Calu3 (cell line): Measurements from ENCODE around the gene CLN5. TPM values are rescaled to one million over a fixed set of nuclear protein-coding genes. Genes with fewer than 3 reads are reported as not detected.

Source experiments
- BruUV-seq: library from RNA; stranded (reverse); fragments of 400-500 nt; replicated peaks from 2 replicates; lab custom pipeline; 2021; lab: Mats Ljungman, UMichigan
- CTCF ChIA-PET: fragments of 300-600 bp; sonication (Branson Sonifier 250); formaldehyde crosslinking; loops from one replicate; lab custom pipeline; 2022; ENCODE audit warnings: antibody characterized with exemption; lab: Charles Lee
- DNase-seq: peaks from one replicate; pipeline ENCODE4 v3.0.0; 2022
- H3K27ac Mint-ChIP-seq: one replicate; pipeline ENCODE4 v1.8.0; 2022; ENCODE audit warnings: mixed read lengths; ENCODE audit not compliant: unreplicated experiment
- H3K27me3 Mint-ChIP-seq: one replicate; pipeline ENCODE4 v1.8.0; 2022; ENCODE audit warnings: mixed read lengths; ENCODE audit not compliant: unreplicated experiment
- H3K36me3 Mint-ChIP-seq: one replicate; pipeline ENCODE4 v1.8.0; 2022; ENCODE audit warnings: mild to moderate bottlenecking, moderate library complexity, mixed read lengths; ENCODE audit not compliant: insufficient read depth, unreplicated experiment
- H3K4me1 Mint-ChIP-seq: one replicate; pipeline ENCODE4 v1.8.0; 2022; ENCODE audit warnings: mild to moderate bottlenecking, low read depth, mixed read lengths; ENCODE audit not compliant: unreplicated experiment
- H3K4me3 Mint-ChIP-seq: one replicate; pipeline ENCODE4 v1.8.0; 2022; ENCODE audit warnings: mild to moderate bottlenecking, low read depth, moderate library complexity, mixed read lengths; ENCODE audit not compliant: unreplicated experiment
- H3K9me3 Mint-ChIP-seq: one replicate; pipeline ENCODE4 v1.8.0; 2022; ENCODE audit warnings: low read depth, mixed read lengths; ENCODE audit not compliant: unreplicated experiment
- intact Hi-C: fragments of 100-400 bp; cut with micrococcal nuclease; formaldehyde crosslinking; loops from one replicate; pipeline ENCODE4 v1.10.0; 2022; ENCODE audit not compliant: unreplicated experiment
- total RNA-seq: library from RNA; stranded (reverse); gene quantifications from 2 replicates; pipeline ENCODE4 v1.2.3, GENCODE V29; 2022
- TF ChIP-seq, protein P1 (sequence below): fragments of 200-600 bp; IDR thresholded peaks from one replicate; pipeline ENCODE4 v1.8.0; 2022; ENCODE audit warnings: antibody characterized with exemption; ENCODE audit not compliant: unreplicated experiment

The CLN5 gene
- total RNA-seq, 1 experiment from 2014 or later, result 7.3 TPM

DNA sequence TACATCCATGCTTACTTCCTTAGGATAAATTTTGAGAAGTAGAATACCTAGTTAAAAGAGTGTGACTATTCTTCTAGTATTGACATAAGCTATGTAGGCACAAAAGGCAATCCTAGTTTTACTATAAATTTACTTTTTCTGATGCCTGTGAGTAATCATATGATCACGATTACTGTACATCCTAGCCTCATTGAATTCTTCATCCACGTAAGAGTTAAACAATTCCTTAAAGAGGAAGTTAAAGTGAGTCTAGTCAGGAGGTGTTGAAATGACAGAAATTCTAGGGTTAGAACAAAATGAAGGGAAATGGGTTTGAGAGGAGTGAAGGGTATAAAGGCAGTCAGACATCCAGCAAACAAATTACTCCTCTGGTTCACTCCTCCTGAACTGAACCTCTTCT lies 43.7 kb upstream of the CLN5 start, which contains the start of gene ACOD1:
TSS of gene ACOD1 (plus strand) at position 363 of the 400 bp plus-strand sequence. CDS start 48 bp downstream, outside the sequence.
- peaks cover 13% of the 10 kb centered on the region for H3K27me3 Mint-ChIP-seq
- H3K4me1 Mint-ChIP-seq, result no peaks in the 10 kb centered on the region
- no peak within 1 kb of the TSS for H3K27ac Mint-ChIP-seq
- BruUV-seq, result no TSS peak
- intact Hi-C loops, result no loop called here
- no peaks in the 10 kb centered on the region for H3K36me3 Mint-ChIP-seq
- TF ChIP-seq, protein P1, sequence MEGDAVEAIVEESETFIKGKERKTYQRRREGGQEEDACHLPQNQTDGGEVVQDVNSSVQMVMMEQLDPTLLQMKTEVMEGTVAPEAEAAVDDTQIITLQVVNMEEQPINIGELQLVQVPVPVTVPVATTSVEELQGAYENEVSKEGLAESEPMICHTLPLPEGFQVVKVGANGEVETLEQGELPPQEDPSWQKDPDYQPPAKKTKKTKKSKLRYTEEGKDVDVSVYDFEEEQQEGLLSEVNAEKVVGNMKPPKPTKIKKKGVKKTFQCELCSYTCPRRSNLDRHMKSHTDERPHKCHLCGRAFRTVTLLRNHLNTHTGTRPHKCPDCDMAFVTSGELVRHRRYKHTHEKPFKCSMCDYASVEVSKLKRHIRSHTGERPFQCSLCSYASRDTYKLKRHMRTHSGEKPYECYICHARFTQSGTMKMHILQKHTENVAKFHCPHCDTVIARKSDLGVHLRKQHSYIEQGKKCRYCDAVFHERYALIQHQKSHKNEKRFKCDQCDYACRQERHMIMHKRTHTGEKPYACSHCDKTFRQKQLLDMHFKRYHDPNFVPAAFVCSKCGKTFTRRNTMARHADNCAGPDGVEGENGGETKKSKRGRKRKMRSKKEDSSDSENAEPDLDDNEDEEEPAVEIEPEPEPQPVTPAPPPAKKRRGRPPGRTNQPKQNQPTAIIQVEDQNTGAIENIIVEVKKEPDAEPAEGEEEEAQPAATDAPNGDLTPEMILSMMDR, result no peak
- CTCF ChIA-PET, result no interaction called here
- no peaks in the 10 kb centered on the region for H3K9me3 Mint-ChIP-seq
- no peak for DNase-seq
- H3K4me3 Mint-ChIP-seq, result no peak within 1 kb of the TSS

- BruUV-seq, result no TSS peak
- H3K36me3 Mint-ChIP-seq, result no peaks in the 10 kb centered on the region
- no peaks in the 10 kb centered on the region for H3K9me3 Mint-ChIP-seq
- H3K27ac Mint-ChIP-seq, result no peak overlapping the region
- CTCF ChIA-PET, result no interaction called here
- H3K4me1 Mint-ChIP-seq, result no peaks in the 10 kb centered on the region
- TF ChIP-seq, protein P1, result no peak
- no peak overlapping the region for H3K4me3 Mint-ChIP-seq
- intact Hi-C loops, result no loop called here
- peaks cover 13% of the 10 kb centered on the region for H3K27me3 Mint-ChIP-seq
- no peak for DNase-seq
Observed at GRCh38 chr13:76950101-76950500, 41.8 kb upstream of the CLN5 start.

DNA sequence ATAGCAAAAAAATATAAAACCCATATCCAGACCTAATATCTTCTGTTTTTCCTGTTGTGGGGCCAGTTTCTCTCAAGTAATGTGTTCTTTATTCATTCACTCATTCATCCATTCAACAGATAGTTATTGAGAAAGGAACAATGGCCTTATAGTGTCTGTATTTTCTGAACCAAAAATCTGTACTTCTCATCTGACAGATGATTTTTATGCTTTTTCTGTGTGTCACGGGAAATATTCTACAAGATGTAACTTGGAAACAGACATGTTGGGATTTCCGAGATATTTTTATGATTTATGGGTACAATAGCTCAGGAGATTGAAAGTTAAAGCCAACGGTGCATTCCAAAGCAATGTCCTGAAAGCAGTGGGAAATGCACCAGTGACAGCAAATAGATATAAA lies 37.9 kb upstream of the CLN5 start:
- CTCF ChIA-PET, result no interaction called here
- intact Hi-C loops, result no loop called here
- BruUV-seq, result no TSS peak

DNA sequence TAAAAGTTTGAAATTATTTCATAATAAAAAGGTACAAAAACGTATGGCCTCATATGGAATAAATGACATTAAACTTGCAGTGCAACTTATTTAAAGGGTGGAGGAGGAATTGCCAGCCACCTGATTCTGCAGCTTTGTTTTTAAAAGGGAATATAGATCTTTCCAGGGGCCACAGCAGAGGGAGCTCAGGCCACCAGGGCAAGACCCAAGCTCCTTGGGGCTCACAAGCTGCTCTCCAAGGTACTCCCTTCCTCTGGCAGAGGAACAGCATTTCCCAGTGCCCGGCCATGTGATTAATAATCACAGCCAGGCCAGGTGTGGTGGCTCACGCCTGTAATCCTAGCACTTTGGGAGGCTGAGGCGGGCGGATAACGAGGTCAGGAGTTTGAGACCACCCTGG lies 37.3 kb upstream of the CLN5 start:
- CTCF ChIA-PET, result no interaction called here
- intact Hi-C loops, result no loop called here
- Mint-ChIP-seq H3K27me3 (peaks cover 13% of the 10 kb centered on the region), H3K27ac (no peak overlapping the region), H3K9me3 (no peaks in the 10 kb centered on the region), H3K4me1 (no peaks in the 10 kb centered on the region), H3K4me3 (no peak overlapping the region), H3K36me3 (no peaks in the 10 kb centered on the region)
- TF ChIP-seq, protein P1, result no peak
- DNase-seq, result no peak
- BruUV-seq, result no TSS peak

More for the DNA sequence above, 37.9 kb upstream of the CLN5 start:
- peaks cover 13% of the 10 kb centered on the region for H3K27me3 Mint-ChIP-seq
- TF ChIP-seq, protein P1, result no peak
- H3K36me3 Mint-ChIP-seq, result no peaks in the 10 kb centered on the region
- no peaks in the 10 kb centered on the region for H3K9me3 Mint-ChIP-seq
- H3K27ac Mint-ChIP-seq, result no peak overlapping the region
- no peaks in the 10 kb centered on the region for H3K4me1 Mint-ChIP-seq
- no peak overlapping the region for H3K4me3 Mint-ChIP-seq
- no peak for DNase-seq
